Measurements from ENCODE around the gene ASTL.

Gene ASTL

DNA sequence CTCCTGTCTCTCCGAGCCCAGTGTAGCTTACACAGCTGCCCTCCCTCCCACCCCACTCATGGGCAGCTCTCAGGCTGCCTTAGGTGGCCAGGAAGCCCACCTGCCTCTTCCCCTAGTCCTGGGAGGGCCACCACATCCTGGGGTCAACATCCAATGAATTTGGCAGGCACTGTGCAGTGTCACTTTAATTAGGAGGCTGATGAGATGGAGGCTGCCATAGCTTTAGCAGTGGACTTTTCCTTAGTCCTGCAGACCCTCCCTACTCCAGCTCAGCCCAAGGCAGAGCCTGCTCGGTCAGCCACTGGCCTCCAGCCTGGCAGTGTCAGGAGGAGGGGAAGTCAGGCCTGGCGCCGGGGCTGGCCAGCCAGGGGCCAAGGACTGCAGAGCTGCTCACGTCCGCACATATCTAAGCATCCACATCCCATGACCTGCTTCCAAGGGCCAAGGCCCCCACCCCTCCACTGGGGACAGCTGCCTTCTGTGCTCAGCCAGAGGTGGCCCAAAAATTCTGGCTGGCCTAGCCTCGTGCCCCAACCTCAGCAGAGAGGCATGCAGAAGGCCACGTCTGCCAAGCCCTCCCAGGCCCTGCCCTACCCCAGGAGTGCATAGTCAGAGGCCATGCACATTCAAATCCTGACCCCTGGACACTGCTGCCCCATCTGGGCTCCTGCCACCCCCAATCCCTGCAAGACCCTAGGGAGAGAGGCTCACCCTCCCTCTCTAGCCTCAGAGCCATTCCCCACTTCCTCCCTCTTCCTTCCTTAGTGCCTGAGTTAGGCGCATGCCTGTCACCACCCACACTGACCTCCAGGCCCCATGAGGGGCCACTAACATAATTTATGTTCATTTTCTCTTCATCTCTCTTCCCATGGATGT is 55.0 kb downstream of the ASTL start:
- H3K4me3 ChIP-seq (ENCODE audit: low read length) = no peak overlapping the region
- TF ChIP-seq, protein P1, sequence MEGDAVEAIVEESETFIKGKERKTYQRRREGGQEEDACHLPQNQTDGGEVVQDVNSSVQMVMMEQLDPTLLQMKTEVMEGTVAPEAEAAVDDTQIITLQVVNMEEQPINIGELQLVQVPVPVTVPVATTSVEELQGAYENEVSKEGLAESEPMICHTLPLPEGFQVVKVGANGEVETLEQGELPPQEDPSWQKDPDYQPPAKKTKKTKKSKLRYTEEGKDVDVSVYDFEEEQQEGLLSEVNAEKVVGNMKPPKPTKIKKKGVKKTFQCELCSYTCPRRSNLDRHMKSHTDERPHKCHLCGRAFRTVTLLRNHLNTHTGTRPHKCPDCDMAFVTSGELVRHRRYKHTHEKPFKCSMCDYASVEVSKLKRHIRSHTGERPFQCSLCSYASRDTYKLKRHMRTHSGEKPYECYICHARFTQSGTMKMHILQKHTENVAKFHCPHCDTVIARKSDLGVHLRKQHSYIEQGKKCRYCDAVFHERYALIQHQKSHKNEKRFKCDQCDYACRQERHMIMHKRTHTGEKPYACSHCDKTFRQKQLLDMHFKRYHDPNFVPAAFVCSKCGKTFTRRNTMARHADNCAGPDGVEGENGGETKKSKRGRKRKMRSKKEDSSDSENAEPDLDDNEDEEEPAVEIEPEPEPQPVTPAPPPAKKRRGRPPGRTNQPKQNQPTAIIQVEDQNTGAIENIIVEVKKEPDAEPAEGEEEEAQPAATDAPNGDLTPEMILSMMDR (conservative IDR thresholded peaks at IDR 0.05; ENCODE audit: low read length) = no peak
- DNase-seq (ENCODE audit: low read depth) = no peak

DNA sequence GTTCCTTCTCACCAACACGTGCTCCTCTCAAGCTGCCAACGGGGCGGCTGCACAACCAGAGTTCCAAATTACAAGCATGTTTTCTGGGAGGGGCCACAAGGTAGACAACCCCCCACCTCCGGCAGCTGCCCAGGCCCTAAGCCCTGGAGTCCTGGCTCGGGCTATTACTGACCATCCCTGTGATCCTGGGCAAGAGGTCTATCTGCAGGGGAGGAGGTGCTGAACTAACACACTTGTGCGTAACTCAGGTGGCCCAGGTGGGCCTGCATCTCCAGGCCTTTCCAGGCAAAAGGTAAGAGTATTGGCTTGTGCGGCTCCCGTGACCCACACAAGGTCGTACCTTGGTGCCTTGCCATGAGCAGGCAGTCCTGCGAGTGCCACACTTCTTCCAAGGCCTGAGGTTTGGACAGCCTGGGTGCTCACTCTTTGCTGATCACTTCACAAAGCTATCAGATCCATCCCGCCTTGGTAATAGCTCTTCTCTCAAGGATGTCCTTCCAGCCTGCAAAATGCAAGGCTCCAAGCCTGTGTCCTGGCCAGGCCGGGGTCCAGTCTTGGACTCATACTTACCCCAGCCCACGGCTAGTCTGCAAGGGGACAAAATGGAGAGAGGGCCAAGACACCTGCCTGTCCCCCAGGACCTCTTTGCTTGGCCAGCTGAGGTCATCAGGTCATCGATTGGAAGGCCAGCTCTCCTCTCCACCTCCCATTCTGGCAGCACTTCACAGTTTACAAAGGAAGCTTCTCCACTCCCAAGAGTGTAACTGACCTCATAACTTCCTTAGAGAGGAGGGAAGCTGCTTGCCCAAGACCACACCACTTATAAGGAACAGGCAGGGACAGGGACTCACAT is 55.9 kb downstream of the ASTL start:
- no peak overlapping the region for H3K4me3 ChIP-seq (ENCODE audit: low read length)
- TF ChIP-seq, protein P1 (conservative IDR thresholded peaks at IDR 0.05; ENCODE audit: low read length) = no peak
- no peak for DNase-seq (ENCODE audit: low read depth)

DNA sequence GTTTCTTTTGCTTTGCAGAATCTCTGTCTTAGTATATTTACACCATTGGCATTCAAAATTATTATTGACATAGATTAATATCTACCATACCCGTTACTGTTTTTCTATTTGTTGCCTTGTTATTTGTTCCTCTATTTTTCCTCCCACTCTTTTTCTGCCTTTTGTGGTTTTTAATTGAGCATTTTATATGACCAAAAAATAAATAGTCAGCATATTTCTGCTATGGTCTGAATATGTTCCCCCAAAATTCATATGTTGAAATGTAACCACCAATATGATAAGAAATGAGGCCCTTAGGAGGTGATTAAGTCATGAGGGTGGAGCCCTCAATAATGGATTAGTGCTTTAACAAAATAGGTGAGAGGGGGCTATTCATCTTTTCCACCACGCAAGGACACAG is 57.3 kb downstream of the ASTL start:
- TF ChIP-seq, protein P1 (conservative IDR thresholded peaks at IDR 0.05; ENCODE audit: low read length) = no peak
- no peak overlapping the region for H3K4me3 ChIP-seq (ENCODE audit: low read length)
- DNase-seq (ENCODE audit: low read depth) = no peak

GRCh38 chr2:96075199-96075771 is 63.0 kb downstream of the ASTL start:
- TF ChIP-seq, protein P1 (conservative IDR thresholded peaks at IDR 0.05; ENCODE audit: low read length) = no peak
- DNase-seq (ENCODE audit: low read depth) = no peak
- no peak overlapping the region for H3K4me3 ChIP-seq (ENCODE audit: low read length)

DNA sequence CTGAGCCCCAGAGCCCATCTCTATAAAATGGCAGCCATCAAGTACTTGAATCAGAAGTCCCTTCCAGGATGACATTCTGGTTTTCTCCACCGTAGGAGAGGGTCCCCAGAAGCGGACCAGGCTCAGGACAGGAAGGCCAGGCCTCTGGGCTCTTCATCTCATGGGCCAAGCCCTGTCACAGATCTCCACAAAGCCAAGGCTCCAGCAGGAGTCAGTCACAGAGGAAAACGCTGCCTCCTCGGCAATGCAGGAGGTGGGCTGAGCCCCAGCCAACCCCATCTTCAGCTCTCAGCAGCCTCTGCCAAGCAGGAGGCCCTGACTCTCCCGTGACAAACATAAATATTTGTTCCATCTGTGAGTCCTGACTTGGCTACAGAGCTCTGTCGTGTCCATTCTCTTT is 64.1 kb downstream of the ASTL start:
- no peak overlapping the region for H3K4me3 ChIP-seq (ENCODE audit: low read length)
- TF ChIP-seq, protein P1 (conservative IDR thresholded peaks at IDR 0.05; ENCODE audit: low read length) = no peak
- no peak for DNase-seq (ENCODE audit: low read depth)

DNA sequence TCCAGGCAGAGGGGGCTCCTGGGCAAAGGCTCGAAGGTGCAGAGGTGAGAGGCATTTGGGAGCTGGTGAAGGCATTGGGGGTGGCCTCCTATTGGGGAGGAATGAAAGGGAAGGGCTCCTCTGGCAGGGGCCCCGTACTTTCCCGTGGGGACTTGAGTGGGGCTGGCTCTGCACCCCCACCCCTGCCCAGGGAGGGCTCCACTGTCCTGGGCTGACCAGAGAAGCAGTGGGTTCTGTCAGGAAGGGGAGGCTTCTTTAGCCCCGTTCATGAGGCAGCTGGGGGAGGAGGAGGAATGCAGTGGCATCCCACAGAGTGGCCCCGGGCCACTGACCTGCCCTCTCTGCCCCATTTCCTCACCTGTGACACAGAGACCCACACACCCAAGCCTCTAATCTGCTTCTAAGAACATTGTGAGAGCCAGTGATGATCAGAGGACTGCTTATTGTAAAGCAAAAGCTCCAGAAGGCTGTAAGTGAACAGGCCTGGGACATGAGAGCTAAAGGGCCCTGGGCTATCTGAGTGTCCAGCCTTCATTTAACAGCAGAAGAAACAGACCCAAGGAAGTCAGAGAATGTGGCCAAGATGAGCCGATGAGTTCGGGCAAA is 65.0 kb downstream of the ASTL start:
- TF ChIP-seq, protein P1 (conservative IDR thresholded peaks at IDR 0.05; ENCODE audit: low read length) = no peak
- H3K4me3 ChIP-seq (ENCODE audit: low read length) = no peak overlapping the region
- no peak for DNase-seq (ENCODE audit: low read depth)
